A673 (cell line): ENCODE results near the gene ITPRID2. TPM values are rescaled to one million over a fixed set of nuclear protein-coding genes. Genes with fewer than 3 reads are reported as not detected.

Source experiments
- BruUV-seq: library from RNA; stranded (reverse); fragments of 400-500 nt; replicated peaks from 2 replicates; lab custom pipeline; 2021; lab: Mats Ljungman, UMichigan
- CTCF ChIA-PET: fragments of 300-600 bp; sonication (Branson Sonifier 250); formaldehyde crosslinking; loops from one replicate; lab custom pipeline; 2022; ENCODE audit warnings: antibody characterized with exemption; lab: Charles Lee
- POLR2A ChIA-PET: fragments of 300-600 bp; sonication (Branson Sonifier 250); formaldehyde crosslinking; loops from one replicate; lab custom pipeline; 2022; ENCODE audit warnings: antibody characterized with exemption; ENCODE audit not compliant: low non-redundant PET; lab: Charles Lee
- DNase-seq: peaks from one replicate; pipeline ENCODE4 v3.0.0-alpha.2; 2015; ENCODE audit warnings: low spot score
- H3K27ac ChIP-seq: fragments of 200-600 bp; sonication (generic); 2 replicates; pipeline ENCODE4 v1.5.1; 2016; ENCODE audit warnings: mixed run types, low read depth, mild to moderate bottlenecking, mixed read lengths, antibody characterized with exemption, low read length; ENCODE audit not compliant: poor library complexity, severe bottlenecking
- H3K27me3 ChIP-seq: fragments of 200-600 bp; sonication (generic); replicated peaks from 2 replicates; pipeline ENCODE4 v1.6.1; 2017; ENCODE audit warnings: mixed run types, low read depth, mild to moderate bottlenecking, mixed read lengths, antibody characterized with exemption, low read length; ENCODE audit not compliant: insufficient read depth, poor library complexity
- H3K36me3 ChIP-seq: fragments of 200-600 bp; sonication (generic); 2 replicates; pipeline ENCODE4 v1.6.1; 2016; ENCODE audit warnings: mixed run types, mild to moderate bottlenecking, mixed read lengths, antibody characterized with exemption, low read length; ENCODE audit not compliant: insufficient read depth, poor library complexity, severe bottlenecking
- H3K4me1 ChIP-seq: fragments of 200-600 bp; sonication (generic); 2 replicates; pipeline ENCODE4 v1.6.1; 2017; ENCODE audit warnings: mixed run types, mild to moderate bottlenecking, mixed read lengths, antibody characterized with exemption, low read length; ENCODE audit not compliant: insufficient read depth, poor library complexity, severe bottlenecking
- H3K4me3 ChIP-seq: fragments of 200-600 bp; sonication (generic); 2 replicates; pipeline ENCODE4 v1.5.1; 2016; ENCODE audit warnings: low read depth, mixed run types, mild to moderate bottlenecking, mixed read lengths, low read length; ENCODE audit not compliant: poor library complexity, severe bottlenecking
- H3K9me3 ChIP-seq: fragments of 200-600 bp; sonication (generic); 2 replicates; pipeline ENCODE4 v1.6.1; 2016; ENCODE audit warnings: mixed run types, low read depth, mild to moderate bottlenecking, mixed read lengths, antibody characterized with exemption, low read length; ENCODE audit not compliant: poor library complexity, severe bottlenecking
- CTCF ChIP-seq: fragments of 300-800, 200-600 bp; sonication (generic); conservative IDR thresholded peaks from 2 replicates; pipeline ENCODE4 v1.5.1; 2017; ENCODE audit warnings: low read depth, mild to moderate bottlenecking, antibody characterized with exemption, low read length, moderate library complexity, mixed read lengths
- EZH2 ChIP-seq: fragments of 200-600 bp; sonication (generic); IDR thresholded peaks from 2 replicates; pipeline ENCODE4 v1.6.1; 2017; ENCODE audit warnings: borderline replicate concordance, low read depth, mild to moderate bottlenecking, mixed read lengths, antibody characterized with exemption, low read length; ENCODE audit not compliant: poor library complexity, severe bottlenecking
- intact Hi-C: fragments of 100-400 bp; cut with micrococcal nuclease; formaldehyde crosslinking; loops from one replicate; pipeline ENCODE4 v1.10.0; 2022; ENCODE audit not compliant: unreplicated experiment
- total RNA-seq: library from RNA; stranded (reverse); gene quantifications from 2 replicates; pipeline ENCODE4 v1.2.3, GENCODE V29; 2021

ITPRID2 gene
- total RNA-seq, 1 experiment from 2014 or later, result 141 TPM

- POLR2A ChIA-PET, result no interaction called here
Measured at GRCh38 chr2:181890271-181890670, 1.3 kb upstream of the ITPRID2 start.

GRCh38 chr2:181891966-181892798, 652 bp downstream of the ITPRID2 start:
- Histone ChIP-seq H3K36me3 (peaks cover 6% of the 10 kb centered on the region), H3K27ac (peak overlapping the region; percentile 88), H3K4me3 (peak overlapping the region; percentile 71), H3K27me3 (no peaks in the 10 kb centered on the region), H3K4me1 (peaks cover 27% of the 10 kb centered on the region), H3K9me3 (no peaks in the 10 kb centered on the region)
- intact Hi-C loops, result no loop called here
- POLR2A ChIA-PET, result interaction anchor here (0.6 kb wide), 1 partner anchor 148 kb away, joined by 3 read pairs; no protein-coding TSS in a partner anchor
- no TSS peak for BruUV-seq
- TF ChIP-seq CTCF (peak; percentile 55), EZH2 (no peak)
- CTCF ChIA-PET, result interaction anchor here (0.5 to 1.0 kb wide), 2 partner anchors 73 to 154 kb away, joined by 4 to 7 read pairs; no protein-coding TSS in a partner anchor
- peak; percentile 87 for DNase-seq

More at GRCh38 chr2:181890271-181890670, 1.3 kb upstream of the ITPRID2 start:
- Histone ChIP-seq H3K27me3 (no peaks in the 10 kb centered on the region), H3K27ac (no peak overlapping the region), H3K4me1 (peaks cover 22% of the 10 kb centered on the region), H3K36me3 (no peaks in the 10 kb centered on the region), H3K4me3 (no peak overlapping the region), H3K9me3 (no peaks in the 10 kb centered on the region)
- CTCF ChIA-PET, result no interaction called here
- DNase-seq, result no peak
- no TSS peak for BruUV-seq
- TF ChIP-seq CTCF, result no peak
- no peak for TF ChIP-seq EZH2
- intact Hi-C loops, result no loop called here

- Histone ChIP-seq H3K36me3 (peaks cover 8% of the 10 kb centered on the region), H3K4me1 (peaks cover 27% of the 10 kb centered on the region), H3K9me3 (no peaks in the 10 kb centered on the region), H3K27ac (peak overlapping the region; percentile 88), H3K4me3 (peak overlapping the region; percentile 71), H3K27me3 (no peaks in the 10 kb centered on the region)
- POLR2A ChIA-PET, result no interaction called here
- TF ChIP-seq EZH2 (no peak), CTCF (no peak)
- no TSS peak for BruUV-seq
- no peak for DNase-seq
- intact Hi-C loops, result no loop called here
- CTCF ChIA-PET, result interaction anchor here (1.0 kb wide), 1 partner anchor 73 kb away, joined by 7 read pairs; no protein-coding TSS in a partner anchor
Measured at GRCh38 chr2:181892799-181893435, 1.4 kb downstream of the ITPRID2 start.
